Prostate gland (tissue), 2 donors: ENCODE data around the gene MAPKAP1.
A peak's percentile ranks its signal among the peaks of the same experiment; 100 is the strongest.

Experiments used
- POLR2AphosphoS5 ChIP-seq: sonication (generic); formaldehyde crosslinking; IDR thresholded peaks from one replicate; pipeline ENCODE4 v1.6.1; 2017; ENCODE audit warnings: antibody characterized with exemption
- TF ChIP-seq, protein P1 (sequence below), 4 experiments: fragments of 200-600 bp in 2 of 4; fragments of 450-650 bp in 2 of 4; sonication (generic) in 2 of 4; IDR thresholded peaks; 1 replicate in 3 of 4; 2 replicates in 1 of 4; pipeline ENCODE4 v1.5.1; 2016 to 2019; ENCODE audit warnings: antibody characterized with exemption in 4 of 4, mild to moderate bottlenecking in 2 of 4, moderate library complexity in 2 of 4

DNA sequence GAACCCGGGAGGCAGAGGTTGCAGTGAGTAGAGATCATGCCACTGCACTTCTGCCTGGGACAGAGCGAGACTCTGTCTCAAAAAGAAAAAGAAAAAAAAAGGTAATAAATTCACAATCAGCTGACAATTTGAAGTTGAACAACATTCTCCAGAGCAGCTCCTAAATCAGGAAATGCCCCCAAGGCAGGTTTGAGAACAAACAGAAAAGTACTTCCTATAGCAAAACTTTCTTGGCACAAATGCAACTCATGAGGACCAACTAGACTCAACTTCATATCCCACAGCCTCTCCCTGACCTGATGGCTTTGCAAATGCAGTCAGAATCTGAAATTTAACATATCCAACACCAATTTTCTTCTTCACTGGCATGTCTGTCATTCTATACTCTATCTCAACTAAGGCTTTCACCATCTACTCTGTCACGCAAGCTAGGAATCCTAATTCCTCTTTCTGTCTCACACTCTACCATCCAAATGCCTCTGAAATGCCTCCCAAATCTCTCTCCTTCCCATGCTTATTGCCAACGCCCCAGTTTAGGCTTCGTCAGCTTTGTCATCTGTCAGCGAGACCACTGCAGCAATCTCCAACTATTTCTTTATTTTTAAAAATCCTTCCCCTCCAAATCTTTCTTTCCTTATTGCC, 113.3 kb downstream of the MAPKAP1 start:
- TF ChIP-seq, protein P1, sequence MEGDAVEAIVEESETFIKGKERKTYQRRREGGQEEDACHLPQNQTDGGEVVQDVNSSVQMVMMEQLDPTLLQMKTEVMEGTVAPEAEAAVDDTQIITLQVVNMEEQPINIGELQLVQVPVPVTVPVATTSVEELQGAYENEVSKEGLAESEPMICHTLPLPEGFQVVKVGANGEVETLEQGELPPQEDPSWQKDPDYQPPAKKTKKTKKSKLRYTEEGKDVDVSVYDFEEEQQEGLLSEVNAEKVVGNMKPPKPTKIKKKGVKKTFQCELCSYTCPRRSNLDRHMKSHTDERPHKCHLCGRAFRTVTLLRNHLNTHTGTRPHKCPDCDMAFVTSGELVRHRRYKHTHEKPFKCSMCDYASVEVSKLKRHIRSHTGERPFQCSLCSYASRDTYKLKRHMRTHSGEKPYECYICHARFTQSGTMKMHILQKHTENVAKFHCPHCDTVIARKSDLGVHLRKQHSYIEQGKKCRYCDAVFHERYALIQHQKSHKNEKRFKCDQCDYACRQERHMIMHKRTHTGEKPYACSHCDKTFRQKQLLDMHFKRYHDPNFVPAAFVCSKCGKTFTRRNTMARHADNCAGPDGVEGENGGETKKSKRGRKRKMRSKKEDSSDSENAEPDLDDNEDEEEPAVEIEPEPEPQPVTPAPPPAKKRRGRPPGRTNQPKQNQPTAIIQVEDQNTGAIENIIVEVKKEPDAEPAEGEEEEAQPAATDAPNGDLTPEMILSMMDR (IDR thresholded peaks at IDR 0.05): no peak
- peak; percentile 51 for TF ChIP-seq POLR2AphosphoS5
